HepG2 (cell line): ENCODE measurements around the gene ICAM2. TPM values are rescaled to one million over a fixed set of nuclear protein-coding genes. Genes with fewer than 3 reads are reported as not detected.
A peak's percentile ranks its signal among the peaks of the same experiment; 100 is the strongest.

ENCODE experiments used
- CENPX ChIP-seq: sonication (generic); formaldehyde crosslinking; IDR thresholded peaks from 2 replicates; pipeline ENCODE4 v1.9.0; 2021; ENCODE audit warnings: mild to moderate bottlenecking, missing genetic modification reagents, moderate library complexity
- FOXK2 ChIP-seq: fragments of 450-650 bp; IDR thresholded peaks from 2 replicates; pipeline ENCODE4 v1.6.1; 2016
- HIVEP1 ChIP-seq: sonication (generic); formaldehyde crosslinking; IDR thresholded peaks from 2 replicates; pipeline ENCODE4 v1.4.0; 2020; ENCODE audit warnings: mild to moderate bottlenecking, missing genetic modification reagents
- HNRNPLL ChIP-seq: fragments of 200-400 bp; formaldehyde crosslinking; IDR thresholded peaks from 2 replicates; pipeline ENCODE4 v1.6.1; 2017; ENCODE audit warnings: mild to moderate bottlenecking, low read depth, low read length; ENCODE audit not compliant: poor library complexity, severe bottlenecking
- HOXA3 ChIP-seq: sonication (generic); formaldehyde crosslinking; IDR thresholded peaks from 2 replicates; pipeline ENCODE4 v1.5.0; 2020; ENCODE audit warnings: missing genetic modification reagents
- IRF2 ChIP-seq: IDR thresholded peaks from 2 replicates; pipeline ENCODE4 v1.6.1; 2018; ENCODE audit warnings: missing genetic modification reagents, missing compliant biosample characterization
- KDM5B ChIP-seq: sonication (generic); formaldehyde crosslinking; IDR thresholded peaks from 2 replicates; pipeline ENCODE4 v1.4.0; 2020; ENCODE audit warnings: missing genetic modification reagents, mild to moderate bottlenecking, borderline replicate concordance
- MAFG ChIP-seq: sonication (generic); formaldehyde crosslinking; IDR thresholded peaks from 2 replicates; pipeline ENCODE4 v1.5.1; 2020; ENCODE audit warnings: mild to moderate bottlenecking, missing genetic modification reagents
- PHF21A ChIP-seq: sonication (generic); formaldehyde crosslinking; IDR thresholded peaks from 2 replicates; pipeline ENCODE4 v1.5.0; 2020; ENCODE audit warnings: mild to moderate bottlenecking, missing genetic modification reagents
- ZFP90 ChIP-seq: sonication (generic); formaldehyde crosslinking; IDR thresholded peaks from 2 replicates; pipeline ENCODE4 v1.8.0; 2022; ENCODE audit warnings: missing genetic modification reagents, mild to moderate bottlenecking, inconsistent platforms, borderline replicate concordance
- ZNF121 ChIP-seq: sonication (generic); formaldehyde crosslinking; IDR thresholded peaks from 2 replicates; pipeline ENCODE4 v1.5.0; 2020; ENCODE audit warnings: mild to moderate bottlenecking, missing genetic modification reagents
- ZNF136 ChIP-seq: sonication (generic); formaldehyde crosslinking; IDR thresholded peaks from 2 replicates; pipeline ENCODE4 v1.8.1; 2022; ENCODE audit warnings: low read depth, mild to moderate bottlenecking, moderate library complexity, missing genetic modification reagents
- ZNF264 ChIP-seq: sonication (generic); formaldehyde crosslinking; IDR thresholded peaks from 2 replicates; pipeline ENCODE4 v1.4.0; 2020; ENCODE audit warnings: missing genetic modification reagents
- ZNF562 ChIP-seq: sonication (generic); formaldehyde crosslinking; IDR thresholded peaks from 2 replicates; pipeline ENCODE4 v1.8.0; 2022; ENCODE audit warnings: missing genetic modification reagents, borderline replicate concordance
- ZNF766 ChIP-seq: sonication (generic); formaldehyde crosslinking; IDR thresholded peaks from 2 replicates; pipeline ENCODE4 v1.5.0; 2020; ENCODE audit warnings: missing genetic modification reagents, borderline replicate concordance
- ZZZ3 ChIP-seq: sonication (generic); formaldehyde crosslinking; IDR thresholded peaks from 2 replicates; pipeline ENCODE4 v1.4.0; 2020; ENCODE audit warnings: missing genetic modification reagents, mild to moderate bottlenecking, borderline replicate concordance
- polyA plus RNA-seq, 8 experiments: library from polyadenylated mRNA; depleted of rRNA in 3 of 8; stranded (reverse) in 7 of 8; unstranded in 1 of 8; fragments of >200 nt; fragmentation: Illumina TruSeq in 4 of 8; extraction: Trizol in 4 of 8; gene quantifications; 2 replicates each; pipeline versions ENCODE4 v1.2.1 to v1.2.3, GENCODE V29; 2011 to 2016; ENCODE audit warnings: low read depth in 4 of 8, missing spikeins in 1 of 8, mixed read lengths in 1 of 8; ENCODE audit not compliant: insufficient read depth in 1 of 8
- total RNA-seq, 5 experiments: library from RNA; depleted of rRNA; stranded (reverse); fragments of >200 nt; fragmentation: Illumina TruSeq; extraction: Trizol; gene quantifications; 2 replicates each; pipeline ENCODE4 v1.2.3, GENCODE V29; 2016; ENCODE audit warnings: low read depth in 1 of 5
- TF ChIP-seq, protein P1 (sequence below): sonication (generic); formaldehyde crosslinking; conservative IDR thresholded peaks from 2 replicates; pipeline ENCODE4 v1.4.0; 2020; ENCODE audit warnings: missing genetic modification reagents
- TF ChIP-seq, protein P2 (sequence below): sonication (generic); formaldehyde crosslinking; IDR thresholded peaks from 2 replicates; pipeline ENCODE4 v1.5.0; 2020; ENCODE audit warnings: mild to moderate bottlenecking, missing genetic modification reagents, borderline replicate concordance
- TF ChIP-seq, protein P3 (sequence below): sonication (generic); formaldehyde crosslinking; IDR thresholded peaks from 2 replicates; pipeline ENCODE4 v1.4.0; 2020; ENCODE audit warnings: missing genetic modification reagents, borderline replicate concordance
- TF ChIP-seq, protein P4 (sequence below): sonication (generic); formaldehyde crosslinking; IDR thresholded peaks from 2 replicates; pipeline ENCODE4 v1.5.1; 2020; ENCODE audit warnings: missing genetic modification reagents, mild to moderate bottlenecking, borderline replicate concordance

ICAM2 gene
- total and polyA plus RNA-seq, 2 of the 13 experiments (the other 11 are each of a cell fraction or from before 2014, with no cell fraction given): 10.9 to 20.8 TPM

DNA sequence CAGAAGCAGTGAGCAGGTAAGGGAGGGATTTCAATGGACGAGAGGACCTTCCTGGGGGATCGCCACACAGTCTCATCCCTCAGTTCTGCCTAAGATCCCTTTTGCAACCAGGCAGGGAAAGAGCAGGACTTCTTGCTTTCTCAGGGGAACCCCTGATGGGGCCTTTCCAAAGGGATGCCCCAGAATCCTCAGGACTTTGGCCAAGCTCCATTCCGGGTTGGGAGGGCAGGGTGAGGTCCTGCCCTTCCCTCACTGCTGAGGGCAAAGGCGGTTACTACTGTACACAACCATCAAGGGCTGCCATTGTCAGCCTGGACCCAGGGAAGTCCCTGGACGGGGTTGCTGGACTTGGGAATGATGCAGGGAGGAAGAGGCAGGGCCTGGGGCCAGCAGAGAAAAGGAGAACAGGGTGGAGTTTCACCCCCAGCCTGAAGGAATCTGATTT lies 12.6 kb downstream of the ICAM2 start (continued):
- TF ChIP-seq, protein P1, sequence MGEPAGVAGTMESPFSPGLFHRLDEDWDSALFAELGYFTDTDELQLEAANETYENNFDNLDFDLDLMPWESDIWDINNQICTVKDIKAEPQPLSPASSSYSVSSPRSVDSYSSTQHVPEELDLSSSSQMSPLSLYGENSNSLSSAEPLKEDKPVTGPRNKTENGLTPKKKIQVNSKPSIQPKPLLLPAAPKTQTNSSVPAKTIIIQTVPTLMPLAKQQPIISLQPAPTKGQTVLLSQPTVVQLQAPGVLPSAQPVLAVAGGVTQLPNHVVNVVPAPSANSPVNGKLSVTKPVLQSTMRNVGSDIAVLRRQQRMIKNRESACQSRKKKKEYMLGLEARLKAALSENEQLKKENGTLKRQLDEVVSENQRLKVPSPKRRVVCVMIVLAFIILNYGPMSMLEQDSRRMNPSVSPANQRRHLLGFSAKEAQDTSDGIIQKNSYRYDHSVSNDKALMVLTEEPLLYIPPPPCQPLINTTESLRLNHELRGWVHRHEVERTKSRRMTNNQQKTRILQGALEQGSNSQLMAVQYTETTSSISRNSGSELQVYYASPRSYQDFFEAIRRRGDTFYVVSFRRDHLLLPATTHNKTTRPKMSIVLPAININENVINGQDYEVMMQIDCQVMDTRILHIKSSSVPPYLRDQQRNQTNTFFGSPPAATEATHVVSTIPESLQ (CRISPR knock-in tag): no peak
- no peak for TF ChIP-seq ZNF121 (CRISPR knock-in tag)
- TF ChIP-seq HNRNPLL: no peak
- TF ChIP-seq ZZZ3: no peak
- no peak for TF ChIP-seq CENPX (CRISPR knock-in tag)
- no peak for TF ChIP-seq FOXK2
- peak; percentile 56; the same call in 1 of the 2 replicates for TF ChIP-seq PHF21A (CRISPR knock-in tag)
- TF ChIP-seq, protein P2, sequence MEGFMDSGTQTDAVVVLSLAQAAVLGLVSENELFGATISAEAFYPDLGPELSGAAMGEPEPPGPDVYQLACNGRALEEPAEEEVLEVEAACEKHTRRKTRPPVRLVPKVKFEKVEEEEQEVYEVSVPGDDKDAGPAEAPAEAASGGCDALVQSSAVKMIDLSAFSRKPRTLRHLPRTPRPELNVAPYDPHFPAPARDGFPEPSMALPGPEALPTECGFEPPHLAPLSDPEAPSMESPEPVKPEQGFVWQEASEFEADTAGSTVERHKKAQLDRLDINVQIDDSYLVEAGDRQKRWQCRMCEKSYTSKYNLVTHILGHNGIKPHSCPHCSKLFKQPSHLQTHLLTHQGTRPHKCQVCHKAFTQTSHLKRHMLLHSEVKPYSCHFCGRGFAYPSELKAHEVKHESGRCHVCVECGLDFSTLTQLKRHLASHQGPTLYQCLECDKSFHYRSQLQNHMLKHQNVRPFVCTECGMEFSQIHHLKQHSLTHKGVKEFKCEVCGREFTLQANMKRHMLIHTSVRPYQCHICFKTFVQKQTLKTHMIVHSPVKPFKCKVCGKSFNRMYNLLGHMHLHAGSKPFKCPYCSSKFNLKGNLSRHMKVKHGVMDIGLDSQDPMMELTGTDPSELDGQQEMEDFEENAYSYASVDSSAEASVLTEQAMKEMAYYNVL: peak; percentile 51; the same call in 1 of the 2 replicates
- no peak; the same call in 1 of the 2 replicates for TF ChIP-seq IRF2
- peak; percentile 89 for TF ChIP-seq HIVEP1 (CRISPR knock-in tag)
- no peak for TF ChIP-seq ZNF264 (CRISPR knock-in tag)
- no peak for TF ChIP-seq ZFP90
- TF ChIP-seq ZNF136 (CRISPR knock-in tag): no peak
- no peak for TF ChIP-seq MAFG
- no peak for TF ChIP-seq ZNF562
- TF ChIP-seq KDM5B (CRISPR knock-in tag): no peak
- TF ChIP-seq ZNF766 (CRISPR knock-in tag): no peak
- TF ChIP-seq, protein P3, sequence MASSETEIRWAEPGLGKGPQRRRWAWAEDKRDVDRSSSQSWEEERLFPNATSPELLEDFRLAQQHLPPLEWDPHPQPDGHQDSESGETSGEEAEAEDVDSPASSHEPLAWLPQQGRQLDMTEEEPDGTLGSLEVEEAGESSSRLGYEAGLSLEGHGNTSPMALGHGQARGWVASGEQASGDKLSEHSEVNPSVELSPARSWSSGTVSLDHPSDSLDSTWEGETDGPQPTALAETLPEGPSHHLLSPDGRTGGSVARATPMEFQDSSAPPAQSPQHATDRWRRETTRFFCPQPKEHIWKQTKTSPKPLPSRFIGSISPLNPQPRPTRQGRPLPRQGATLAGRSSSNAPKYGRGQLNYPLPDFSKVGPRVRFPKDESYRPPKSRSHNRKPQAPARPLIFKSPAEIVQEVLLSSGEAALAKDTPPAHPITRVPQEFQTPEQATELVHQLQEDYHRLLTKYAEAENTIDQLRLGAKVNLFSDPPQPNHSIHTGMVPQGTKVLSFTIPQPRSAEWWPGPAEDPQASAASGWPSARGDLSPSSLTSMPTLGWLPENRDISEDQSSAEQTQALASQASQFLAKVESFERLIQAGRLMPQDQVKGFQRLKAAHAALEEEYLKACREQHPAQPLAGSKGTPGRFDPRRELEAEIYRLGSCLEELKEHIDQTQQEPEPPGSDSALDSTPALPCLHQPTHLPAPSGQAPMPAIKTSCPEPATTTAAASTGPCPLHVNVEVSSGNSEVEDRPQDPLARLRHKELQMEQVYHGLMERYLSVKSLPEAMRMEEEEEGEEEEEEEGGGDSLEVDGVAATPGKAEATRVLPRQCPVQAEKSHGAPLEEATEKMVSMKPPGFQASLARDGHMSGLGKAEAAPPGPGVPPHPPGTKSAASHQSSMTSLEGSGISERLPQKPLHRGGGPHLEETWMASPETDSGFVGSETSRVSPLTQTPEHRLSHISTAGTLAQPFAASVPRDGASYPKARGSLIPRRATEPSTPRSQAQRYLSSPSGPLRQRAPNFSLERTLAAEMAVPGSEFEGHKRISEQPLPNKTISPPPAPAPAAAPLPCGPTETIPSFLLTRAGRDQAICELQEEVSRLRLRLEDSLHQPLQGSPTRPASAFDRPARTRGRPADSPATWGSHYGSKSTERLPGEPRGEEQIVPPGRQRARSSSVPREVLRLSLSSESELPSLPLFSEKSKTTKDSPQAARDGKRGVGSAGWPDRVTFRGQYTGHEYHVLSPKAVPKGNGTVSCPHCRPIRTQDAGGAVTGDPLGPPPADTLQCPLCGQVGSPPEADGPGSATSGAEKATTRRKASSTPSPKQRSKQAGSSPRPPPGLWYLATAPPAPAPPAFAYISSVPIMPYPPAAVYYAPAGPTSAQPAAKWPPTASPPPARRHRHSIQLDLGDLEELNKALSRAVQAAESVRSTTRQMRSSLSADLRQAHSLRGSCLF: no peak
- TF ChIP-seq, protein P4, sequence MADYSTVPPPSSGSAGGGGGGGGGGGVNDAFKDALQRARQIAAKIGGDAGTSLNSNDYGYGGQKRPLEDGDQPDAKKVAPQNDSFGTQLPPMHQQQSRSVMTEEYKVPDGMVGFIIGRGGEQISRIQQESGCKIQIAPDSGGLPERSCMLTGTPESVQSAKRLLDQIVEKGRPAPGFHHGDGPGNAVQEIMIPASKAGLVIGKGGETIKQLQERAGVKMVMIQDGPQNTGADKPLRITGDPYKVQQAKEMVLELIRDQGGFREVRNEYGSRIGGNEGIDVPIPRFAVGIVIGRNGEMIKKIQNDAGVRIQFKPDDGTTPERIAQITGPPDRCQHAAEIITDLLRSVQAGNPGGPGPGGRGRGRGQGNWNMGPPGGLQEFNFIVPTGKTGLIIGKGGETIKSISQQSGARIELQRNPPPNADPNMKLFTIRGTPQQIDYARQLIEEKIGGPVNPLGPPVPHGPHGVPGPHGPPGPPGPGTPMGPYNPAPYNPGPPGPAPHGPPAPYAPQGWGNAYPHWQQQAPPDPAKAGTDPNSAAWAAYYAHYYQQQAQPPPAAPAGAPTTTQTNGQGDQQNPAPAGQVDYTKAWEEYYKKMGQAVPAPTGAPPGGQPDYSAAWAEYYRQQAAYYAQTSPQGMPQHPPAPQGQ (CRISPR knock-in tag): no peak
- TF ChIP-seq HOXA3 (CRISPR knock-in tag): no peak; the same call in 1 of the 2 replicates
